NOMO-1 (cell line): ENCODE measurements around the gene ORAI2.
"Not testable (repeated sequence)": the region's sequence is repeated elsewhere in the genome, so short reads cannot be mapped to it uniquely, and the experiment has no call there.

Experiments used
- DNase-seq, 2 experiments: peaks; one replicate each; lab custom pipeline; 2025; ENCODE audit not compliant: unreplicated experiment in 2 of 2; lab: John Stamatoyannopoulos, UW

The ORAI2 gene

GRCh38 chr7:102433219-102434038 is at the start of gene ORAI2:
ORAI2 (plus strand) TSS chr7:102433575; CDS start chr7:102438957, 5,382 bp downstream.
- DNase-seq, result peak; percentile 74 to 86

- DNase-seq, result no peak
Measured at GRCh38 chr7:102387064-102387463, 46.3 kb upstream of the ORAI2 start.

GRCh38 chr7:102389810-102390209 is 43.6 kb upstream of the ORAI2 start:
- DNase-seq, result no peak

GRCh38 chr7:102390697-102391484 is 42.5 kb upstream of the ORAI2 start:
- DNase-seq, result peak; percentile 38 to 52

- no peak for DNase-seq
Measured at GRCh38 chr7:102392330-102392729, 41.0 kb upstream of the ORAI2 start.

- no peak for DNase-seq
Measured at GRCh38 chr7:102393467-102393866, 39.9 kb upstream of the ORAI2 start.

GRCh38 chr7:102395592-102395872 is 37.8 kb upstream of the ORAI2 start:
- no peak for DNase-seq

GRCh38 chr7:102395873-102396709 is 37.3 kb upstream of the ORAI2 start, which contains the start of gene PRKRIP1:
PRKRIP1 (plus strand) TSS chr7:102396363; CDS start chr7:102396412, 49 bp downstream.
- peak; percentile 97 to 98 for DNase-seq

- DNase-seq, result peak in 1 of 2 experiments; percentile 37
Measured at GRCh38 chr7:102396710-102397019, 36.7 kb upstream of the ORAI2 start.

GRCh38 chr7:102398543-102398942 is 34.8 kb upstream of the ORAI2 start:
- DNase-seq, result no peak

- no peak for DNase-seq
Measured at GRCh38 chr7:102400360-102400759, 33.0 kb upstream of the ORAI2 start.

GRCh38 chr7:102403563-102403962 is 29.8 kb upstream of the ORAI2 start:
- no peak for DNase-seq

GRCh38 chr7:102404005-102404861 is 29.1 kb upstream of the ORAI2 start:
- DNase-seq, result peak; percentile 94 to 99

GRCh38 chr7:102404862-102405188 is 28.6 kb upstream of the ORAI2 start:
- DNase-seq, result not testable (repeated sequence)

- DNase-seq, result no peak
Measured at GRCh38 chr7:102407910-102408309, 25.5 kb upstream of the ORAI2 start.

- not testable (repeated sequence) for DNase-seq
Measured at GRCh38 chr7:102408530-102408929, 24.8 kb upstream of the ORAI2 start.

GRCh38 chr7:102409340-102409739 is 24.0 kb upstream of the ORAI2 start:
- DNase-seq, result no peak

GRCh38 chr7:102410123-102410522 is 23.3 kb upstream of the ORAI2 start:
- no peak for DNase-seq

- no peak for DNase-seq
Measured at GRCh38 chr7:102410918-102411317, 22.5 kb upstream of the ORAI2 start.

GRCh38 chr7:102412548-102412947 is 20.8 kb upstream of the ORAI2 start:
- peak; percentile 38 to 46 for DNase-seq
